Prostate gland (tissue), 2 donors: Measurements from ENCODE around the gene DOK4.

Experiments
- POLR2A ChIP-seq: fragments of 450-650 bp; IDR thresholded peaks from one replicate; pipeline ENCODE4 v1.6.1; 2016; ENCODE audit warnings: antibody characterized with exemption, mild to moderate bottlenecking
- POLR2AphosphoS5 ChIP-seq: sonication (generic); formaldehyde crosslinking; IDR thresholded peaks from one replicate; pipeline ENCODE4 v1.6.1; 2017; ENCODE audit warnings: antibody characterized with exemption
- TF ChIP-seq, protein P1 (sequence below), 4 experiments: fragments of 200-600 bp in 2 of 4; fragments of 450-650 bp in 2 of 4; sonication (generic) in 2 of 4; IDR thresholded peaks; 1 replicate in 3 of 4; 2 replicates in 1 of 4; pipeline ENCODE4 v1.5.1; 2016 to 2019; ENCODE audit warnings: antibody characterized with exemption in 4 of 4, mild to moderate bottlenecking in 2 of 4, moderate library complexity in 2 of 4

DNA sequence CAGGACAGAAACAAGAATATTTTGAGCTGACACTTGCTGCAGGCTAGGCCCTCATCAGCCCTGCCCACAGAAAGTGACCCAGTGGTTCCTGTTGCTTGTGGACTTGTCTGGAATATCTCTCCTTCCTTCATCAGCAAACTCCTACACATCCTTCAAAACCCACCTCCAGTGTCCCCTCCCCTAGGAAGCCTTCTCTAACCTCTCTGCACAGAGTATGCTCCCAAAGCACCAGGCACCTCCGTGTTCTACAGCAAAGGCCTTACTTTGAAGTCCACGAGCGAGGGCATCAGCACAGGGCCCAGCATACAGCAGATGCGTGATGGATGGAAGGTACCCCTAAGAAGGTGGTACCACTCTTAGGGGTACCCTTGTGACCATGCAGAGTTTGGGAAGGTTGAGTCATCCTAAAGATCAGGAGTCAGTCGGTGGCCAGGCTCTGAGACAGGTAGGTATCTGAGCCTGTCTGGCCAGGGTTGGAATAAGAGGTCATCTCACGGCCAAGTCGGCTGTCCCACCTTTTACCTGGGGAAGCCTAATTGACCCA lies 48.1 kb upstream of the DOK4 start:
- TF ChIP-seq POLR2A (no peak), POLR2AphosphoS5 (no peak)
- TF ChIP-seq, protein P1, sequence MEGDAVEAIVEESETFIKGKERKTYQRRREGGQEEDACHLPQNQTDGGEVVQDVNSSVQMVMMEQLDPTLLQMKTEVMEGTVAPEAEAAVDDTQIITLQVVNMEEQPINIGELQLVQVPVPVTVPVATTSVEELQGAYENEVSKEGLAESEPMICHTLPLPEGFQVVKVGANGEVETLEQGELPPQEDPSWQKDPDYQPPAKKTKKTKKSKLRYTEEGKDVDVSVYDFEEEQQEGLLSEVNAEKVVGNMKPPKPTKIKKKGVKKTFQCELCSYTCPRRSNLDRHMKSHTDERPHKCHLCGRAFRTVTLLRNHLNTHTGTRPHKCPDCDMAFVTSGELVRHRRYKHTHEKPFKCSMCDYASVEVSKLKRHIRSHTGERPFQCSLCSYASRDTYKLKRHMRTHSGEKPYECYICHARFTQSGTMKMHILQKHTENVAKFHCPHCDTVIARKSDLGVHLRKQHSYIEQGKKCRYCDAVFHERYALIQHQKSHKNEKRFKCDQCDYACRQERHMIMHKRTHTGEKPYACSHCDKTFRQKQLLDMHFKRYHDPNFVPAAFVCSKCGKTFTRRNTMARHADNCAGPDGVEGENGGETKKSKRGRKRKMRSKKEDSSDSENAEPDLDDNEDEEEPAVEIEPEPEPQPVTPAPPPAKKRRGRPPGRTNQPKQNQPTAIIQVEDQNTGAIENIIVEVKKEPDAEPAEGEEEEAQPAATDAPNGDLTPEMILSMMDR (IDR thresholded peaks at IDR 0.05), result no peak
